Activated CD8-positive, alpha-beta memory T cell treated with anti-CD3 and anti-CD28 coated beads for 4 hours (primary cell): ENCODE results near the gene MMP10.

Experiments
- DNase-seq, 2 donors: peaks; one replicate each; pipeline ENCODE4 v3.0.0-alpha.2; 2020; ENCODE audit warnings: low read depth in 2 of 2

MMP10 gene

DNA sequence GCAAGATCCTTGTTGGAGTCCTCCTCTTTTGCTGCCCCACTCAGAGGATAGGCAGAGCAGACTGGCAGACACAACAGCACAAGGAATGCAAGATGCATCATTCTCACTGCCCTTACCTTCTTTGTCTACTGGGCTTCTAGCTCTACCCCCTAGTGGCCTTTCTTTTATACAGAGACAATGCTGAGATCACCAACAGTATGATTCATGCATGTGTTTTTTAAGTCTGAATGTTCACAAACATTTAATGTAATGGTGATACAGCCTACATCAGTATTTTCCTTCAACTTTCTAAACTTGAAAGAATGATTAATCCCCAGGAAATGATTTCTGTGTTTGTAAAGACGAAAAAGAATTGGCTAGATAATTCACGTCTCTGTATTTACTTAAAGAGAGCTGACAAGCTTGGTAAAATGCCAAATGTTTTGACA, at the start of gene MMP10:
MMP10 (minus strand) TSS at position 138 of the 428 bp plus-strand sequence; CDS start at position 101, 37 bp downstream.
- DNase-seq = no peak

DNA sequence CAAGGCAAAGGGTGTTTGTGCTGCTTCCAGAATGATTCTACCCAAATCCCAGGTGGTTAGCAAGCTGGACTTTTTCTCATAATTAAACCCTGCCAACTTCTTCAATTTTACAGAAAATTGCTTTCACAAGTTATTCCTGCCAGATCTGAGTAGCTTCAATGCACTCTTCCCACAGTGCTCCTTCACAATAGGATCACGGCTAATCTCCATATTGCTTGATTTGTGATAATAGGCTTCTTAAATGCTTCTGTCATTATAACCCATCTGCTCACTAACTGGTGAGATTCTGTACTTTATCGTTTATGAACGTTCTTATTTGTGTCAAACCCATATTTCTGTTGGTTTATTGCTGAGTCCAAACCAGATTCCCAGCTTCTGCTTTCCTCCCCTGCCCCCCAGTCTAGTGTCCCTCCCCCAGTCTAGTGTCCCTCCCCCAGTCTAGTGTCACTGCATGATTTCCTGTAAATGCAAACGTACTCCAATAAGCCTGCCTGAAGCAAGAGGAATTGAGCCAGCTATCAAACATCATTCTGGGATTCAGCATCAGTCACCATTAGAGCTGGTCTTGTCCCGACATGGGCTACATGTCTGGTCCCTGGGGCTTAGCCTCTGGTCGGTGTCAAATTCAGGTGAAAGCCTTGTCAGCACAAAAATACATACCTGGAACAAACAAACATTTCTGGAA, 49.0 kb upstream of the MMP10 start:
- no peak for DNase-seq

DNA sequence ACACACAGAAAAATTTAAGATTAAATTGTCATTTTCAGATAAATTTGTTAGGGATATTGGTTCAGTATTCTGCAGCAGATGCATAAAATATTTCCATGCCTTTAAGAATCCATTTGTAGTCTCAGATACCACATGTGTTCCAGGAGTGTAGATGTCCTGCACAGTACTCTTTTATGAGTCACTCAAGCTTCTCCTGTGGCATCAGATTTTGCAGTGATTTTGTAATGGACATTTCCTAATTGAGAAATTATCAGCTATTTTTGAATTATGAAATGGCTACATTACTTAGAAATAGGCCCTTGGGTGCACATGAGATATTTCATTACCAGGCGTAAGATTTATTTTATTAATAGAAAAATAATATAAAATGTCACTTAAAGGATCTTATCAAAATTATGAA, 44.1 kb upstream of the MMP10 start:
- no peak for DNase-seq

DNA sequence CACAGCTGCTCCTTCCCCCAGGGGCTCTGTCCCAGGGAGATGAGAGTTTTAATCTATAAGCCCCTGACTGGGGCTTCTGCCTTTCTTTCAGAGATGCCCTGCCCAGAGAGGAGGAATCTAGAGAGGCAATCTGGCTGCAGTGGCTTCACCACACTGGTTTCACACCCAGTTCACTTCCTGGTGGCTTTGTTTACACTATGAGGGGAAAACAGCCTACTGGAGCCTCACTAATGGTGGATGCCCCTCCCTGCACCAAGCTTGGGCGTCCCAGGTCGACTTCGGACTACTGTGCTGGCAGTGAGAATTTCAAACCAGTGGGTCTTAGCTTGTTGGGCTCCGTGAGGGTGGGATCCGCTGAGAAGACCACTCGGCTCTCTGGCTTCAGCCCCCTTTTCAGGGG, 39.1 kb upstream of the MMP10 start:
- DNase-seq = no peak

DNA sequence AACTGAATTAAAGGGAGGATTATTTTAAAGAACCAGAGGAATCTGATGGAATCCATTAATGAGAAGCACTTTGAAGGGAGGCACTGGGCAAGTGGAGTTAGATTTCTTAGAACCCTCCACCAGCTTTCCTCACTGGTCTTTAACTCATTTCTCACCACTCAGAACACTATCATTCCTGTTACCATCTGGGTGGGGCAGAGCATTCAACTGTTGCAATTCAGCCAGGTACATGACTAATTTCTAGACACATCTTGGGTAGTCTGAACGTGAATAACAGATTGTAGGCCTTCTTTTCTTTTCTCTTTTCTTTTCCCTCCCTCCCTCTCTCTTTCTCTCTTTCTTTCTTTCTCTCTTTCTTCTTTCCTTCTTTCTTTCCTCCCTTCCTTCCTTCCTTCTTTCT, 33.1 kb upstream of the MMP10 start:
- DNase-seq = no peak

DNA sequence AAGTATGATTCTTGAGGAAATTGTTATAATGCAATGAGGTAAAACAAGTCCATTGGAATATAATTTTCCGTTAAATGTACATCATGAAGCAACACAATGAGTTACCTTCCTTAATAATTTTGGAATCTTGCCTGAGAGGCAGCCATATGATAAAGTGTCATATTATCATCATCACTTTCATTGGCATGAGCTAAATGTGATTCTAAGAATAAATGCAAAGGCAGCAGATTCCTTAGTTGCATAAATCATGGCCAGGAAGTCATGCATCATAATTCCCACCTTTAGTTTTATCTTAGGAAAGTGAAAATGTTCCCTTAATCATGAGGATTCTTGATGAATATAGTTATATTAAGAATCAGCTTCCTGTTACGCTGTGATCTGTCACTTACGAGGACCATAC, 31.8 kb upstream of the MMP10 start:
- DNase-seq = no peak

DNA sequence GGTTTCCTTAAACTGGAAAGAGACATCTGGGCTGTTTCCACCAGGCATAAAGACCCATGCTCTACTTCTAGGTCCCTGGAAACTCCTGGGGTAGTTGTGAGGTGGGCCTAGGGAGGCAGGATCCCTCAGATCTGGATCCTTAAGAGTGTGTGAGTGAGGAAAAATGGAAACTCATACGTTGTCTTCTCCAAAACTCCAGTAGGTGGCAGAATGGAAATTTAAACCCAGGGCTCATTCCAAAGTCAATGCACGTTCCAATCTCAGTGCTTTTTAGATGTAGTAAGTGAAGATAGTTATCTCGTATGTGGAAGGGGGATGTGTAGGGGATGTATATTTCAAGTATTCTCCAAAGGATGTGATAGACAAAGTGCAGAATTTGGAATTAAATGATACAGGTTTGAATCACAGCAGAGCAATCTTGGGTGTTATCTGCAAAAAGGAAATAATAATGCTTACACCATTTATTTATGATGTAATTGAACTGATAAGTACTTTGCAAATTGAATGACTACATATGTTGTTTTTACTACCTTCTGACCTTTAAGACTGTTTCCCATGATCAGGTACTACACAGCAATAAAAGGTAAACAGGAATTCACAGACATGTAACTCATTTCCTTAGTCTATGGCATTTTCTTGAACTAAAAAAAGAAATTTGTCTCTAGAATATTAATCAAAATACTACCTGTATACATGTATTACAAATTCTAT, 30.7 kb upstream of the MMP10 start:
- no peak for DNase-seq

DNA sequence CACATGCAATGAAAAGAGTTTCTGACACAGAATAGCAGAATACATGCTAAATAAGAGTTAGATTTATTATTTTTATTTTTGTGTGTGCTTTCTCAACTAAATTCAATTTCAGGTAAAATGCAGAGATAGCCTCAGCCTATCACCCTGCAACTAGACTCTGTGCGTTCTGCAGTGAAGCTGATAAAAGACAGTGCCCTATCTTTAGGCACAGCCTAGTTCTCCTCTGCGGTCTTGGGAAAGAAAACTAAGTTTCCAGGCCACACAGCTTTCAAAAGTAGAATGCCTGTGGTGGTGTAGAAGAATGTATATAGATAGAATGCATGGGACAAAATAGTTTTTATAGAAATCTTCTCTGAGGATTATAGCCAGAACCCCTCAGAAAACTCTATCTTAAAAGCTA, 29.5 kb upstream of the MMP10 start:
- no peak for DNase-seq

DNA sequence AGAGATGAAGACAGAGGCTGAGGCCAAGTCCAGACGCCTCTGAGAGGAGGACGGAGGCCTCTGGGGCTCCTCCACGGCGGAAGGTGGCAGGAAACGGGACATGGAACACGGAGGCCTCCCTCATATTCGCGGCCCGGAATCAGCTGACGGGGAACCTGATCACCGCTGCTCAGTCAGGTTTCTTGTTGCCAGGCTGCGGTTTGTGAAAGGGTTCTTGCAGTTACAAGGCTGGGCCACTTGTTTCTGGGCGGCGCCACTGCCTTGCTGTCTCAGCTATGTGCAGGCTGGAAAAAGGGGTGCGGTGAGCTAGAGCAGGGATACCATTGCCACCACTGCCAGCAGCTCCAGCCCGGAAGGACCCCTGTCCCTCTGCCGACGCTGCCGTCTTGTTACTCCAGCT, 27.5 kb upstream of the MMP10 start:
- no peak for DNase-seq

DNA sequence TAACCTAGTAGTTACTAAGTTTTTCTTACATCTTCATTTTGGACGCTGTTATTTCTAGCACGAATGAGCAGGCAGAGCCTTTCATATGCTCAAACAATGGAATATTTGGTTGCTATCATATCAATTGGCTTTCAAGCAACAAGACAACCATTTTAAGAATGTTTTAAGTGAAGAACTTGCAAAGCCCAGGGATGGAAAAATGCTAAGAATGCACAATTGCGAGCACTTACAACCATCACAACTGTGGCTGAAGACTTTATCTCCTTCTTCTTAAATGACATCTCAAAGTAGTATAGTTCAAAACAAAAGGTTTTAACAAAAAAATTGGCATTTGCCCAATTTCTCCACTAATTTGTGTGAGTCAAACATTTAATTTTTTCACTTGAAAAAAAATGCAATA, 25.9 kb upstream of the MMP10 start:
- no peak for DNase-seq

DNA sequence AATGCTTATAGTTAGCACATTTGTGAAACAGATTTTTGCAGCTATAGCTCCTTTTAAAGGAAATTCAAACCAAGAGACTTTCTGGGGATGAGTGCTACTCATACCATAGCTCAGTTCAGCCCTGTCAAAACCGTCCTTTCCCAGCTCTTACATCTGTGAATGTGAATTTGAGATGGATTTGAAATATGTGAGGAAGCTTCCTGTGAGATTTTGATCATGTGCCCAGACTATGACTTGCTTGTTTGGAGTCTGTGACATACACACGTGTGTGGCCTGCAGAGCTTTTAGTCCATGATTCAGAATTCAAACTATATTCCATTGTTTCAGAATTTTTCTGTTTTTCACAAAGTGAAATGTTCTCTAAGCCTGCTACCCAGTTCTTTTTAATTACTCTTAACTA, 21.9 kb upstream of the MMP10 start:
- DNase-seq = no peak

DNA sequence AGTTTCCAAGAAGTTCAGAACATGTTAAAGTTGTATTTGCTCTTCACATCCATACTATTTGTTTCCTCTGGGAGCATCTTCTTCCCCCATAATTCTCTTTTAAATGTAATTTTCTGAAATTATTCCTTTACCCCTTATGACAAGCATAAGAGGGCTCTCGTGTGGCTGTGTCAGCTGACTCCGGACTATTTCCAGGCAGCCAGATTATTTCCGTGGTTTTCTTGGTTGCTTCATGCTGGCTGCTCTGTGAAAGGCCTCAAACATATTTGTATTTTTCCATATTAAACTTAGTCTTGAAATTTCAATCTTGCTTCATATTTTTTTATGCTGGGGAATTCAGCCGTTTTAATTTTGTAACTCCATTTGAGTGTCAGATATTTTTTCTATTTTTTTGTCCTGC, 20.3 kb upstream of the MMP10 start:
- DNase-seq = no peak

DNA sequence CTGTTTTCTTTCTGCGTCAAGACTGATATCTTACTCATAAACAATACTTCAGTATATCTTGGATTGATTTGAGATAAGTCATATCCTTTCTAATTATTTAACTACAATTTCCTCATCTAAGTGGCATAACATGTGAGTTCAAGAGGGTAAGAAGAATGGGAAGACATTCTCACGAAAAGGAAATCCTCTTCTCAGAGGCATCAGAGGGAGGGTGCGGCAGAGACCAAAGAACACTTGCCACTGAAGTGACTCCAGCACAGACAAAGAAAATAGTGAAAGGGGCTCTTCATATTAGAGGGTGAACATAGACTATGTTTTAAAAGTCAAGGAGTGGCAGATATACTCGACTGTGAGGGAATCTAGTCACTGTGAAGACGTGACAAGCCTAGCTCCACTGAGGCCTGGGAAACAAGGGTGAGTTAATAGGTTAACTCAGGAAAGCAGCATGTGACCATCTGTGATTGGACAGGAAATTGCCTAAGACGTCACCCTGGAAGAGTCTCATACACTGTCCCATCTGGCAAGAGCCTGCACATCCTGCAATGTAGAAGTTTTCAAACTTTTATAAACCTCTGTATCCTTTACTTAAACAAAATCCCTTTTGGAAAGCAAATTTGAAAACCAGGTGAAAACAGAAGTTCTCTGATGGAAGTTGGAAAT, 19.4 kb upstream of the MMP10 start:
- no peak for DNase-seq

DNA sequence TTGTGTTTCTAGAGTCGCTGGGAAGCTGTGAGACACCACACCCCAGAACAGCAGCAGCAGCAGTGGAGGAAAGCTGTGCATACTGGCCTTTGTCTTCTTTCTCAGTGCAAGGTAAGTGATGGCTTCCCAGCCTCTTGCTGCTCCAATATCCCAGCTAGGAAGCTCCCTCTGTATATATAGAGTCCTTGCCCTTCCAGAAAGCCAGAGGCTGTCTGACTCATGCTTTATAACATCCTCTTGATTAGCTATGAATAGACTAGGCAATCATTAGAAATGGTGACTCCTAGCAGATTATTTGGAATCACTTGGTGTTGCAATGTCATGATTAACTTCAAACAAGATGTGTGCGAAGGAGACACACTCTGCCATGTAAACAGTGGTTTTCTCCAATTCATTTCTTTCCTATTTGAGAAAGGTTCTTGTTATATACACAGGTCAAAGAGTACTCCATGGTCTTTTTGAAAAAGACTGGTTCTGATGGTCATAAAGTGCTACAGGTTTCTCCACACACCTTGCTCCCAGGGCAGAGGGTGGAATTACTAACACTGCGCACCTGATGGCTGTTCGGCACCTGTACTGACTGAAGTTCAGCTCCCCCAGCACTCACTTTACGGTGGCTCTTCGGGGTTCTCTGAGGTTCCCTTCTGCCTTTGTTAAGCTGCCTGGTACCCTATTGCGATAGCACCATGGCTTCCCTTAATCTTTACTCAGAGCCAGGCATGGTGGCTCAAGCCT, 17.8 kb upstream of the MMP10 start, which contains the start of gene MMP1:
MMP1 (minus strand) TSS at position 149 of the 735 bp plus-strand sequence; CDS start at position 81, 68 bp downstream.
- DNase-seq = no peak

DNA sequence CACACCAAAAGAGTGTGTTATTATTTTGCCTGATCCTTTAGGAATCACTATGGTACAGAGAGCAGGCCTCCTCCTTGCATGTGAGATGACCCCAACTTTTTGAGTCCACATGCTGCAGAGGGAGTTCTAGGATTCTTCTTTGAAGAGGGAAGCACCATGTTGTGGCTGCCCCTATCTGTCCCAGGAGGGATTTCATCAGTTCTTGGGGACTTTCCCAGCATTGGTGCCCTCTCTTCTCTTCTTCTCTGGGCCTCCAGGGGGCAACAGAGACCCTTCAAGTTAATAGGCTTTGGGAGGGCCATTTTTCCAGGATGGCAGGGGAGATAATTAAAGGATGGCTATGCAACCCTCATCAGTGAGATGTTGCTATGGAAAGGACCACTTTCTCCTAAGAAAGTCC, 14.0 kb upstream of the MMP10 start:
- DNase-seq = no peak

DNA sequence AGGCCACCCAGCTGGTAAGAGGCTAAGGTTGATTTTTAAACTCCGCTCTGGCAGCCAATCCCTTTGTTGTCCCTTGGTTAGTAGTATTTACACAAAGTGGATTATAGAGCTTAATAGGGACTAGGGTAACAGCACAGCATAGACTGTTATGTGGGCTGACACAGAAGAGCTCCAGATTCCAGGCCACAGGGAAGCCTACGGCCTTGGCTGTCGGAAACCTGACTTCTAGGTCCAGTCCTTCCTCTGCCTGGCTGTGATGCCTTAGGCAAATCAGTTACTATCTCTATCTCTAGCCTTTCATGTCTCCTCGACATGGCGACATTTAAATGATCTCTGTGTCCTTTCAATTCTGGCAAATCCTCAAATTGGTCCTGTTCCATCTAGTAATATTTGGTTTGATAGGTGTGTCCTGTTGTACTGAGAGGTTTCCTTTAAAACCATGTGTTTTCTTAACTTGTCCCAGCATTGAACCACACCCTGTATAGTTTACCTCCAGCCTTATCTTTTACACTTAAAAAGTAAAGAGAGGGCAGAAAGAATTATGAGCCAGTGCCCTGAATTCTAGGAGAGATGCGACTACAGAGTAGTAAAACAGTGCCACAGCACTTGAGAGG, 13.4 kb upstream of the MMP10 start:
- DNase-seq = no peak

DNA sequence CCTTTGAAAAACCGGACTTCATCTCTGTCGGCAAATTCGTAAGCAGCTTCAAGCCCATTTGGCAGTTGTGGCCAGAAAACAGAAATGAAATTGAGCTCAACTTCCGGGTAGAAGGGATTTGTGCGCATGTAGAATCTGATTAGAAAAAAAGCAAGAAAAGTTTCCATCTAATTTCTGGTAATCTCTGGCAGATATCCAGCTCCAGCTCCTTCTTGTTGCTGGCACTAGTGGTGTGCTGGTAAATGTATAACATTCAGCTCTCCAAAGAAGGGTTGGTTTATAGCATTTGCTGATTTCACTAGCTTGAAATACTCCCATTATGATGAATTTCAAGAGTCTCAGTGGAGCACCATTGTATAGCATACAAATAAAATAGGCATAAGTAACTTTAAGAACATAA, 12.2 kb upstream of the MMP10 start:
- DNase-seq = no peak

DNA sequence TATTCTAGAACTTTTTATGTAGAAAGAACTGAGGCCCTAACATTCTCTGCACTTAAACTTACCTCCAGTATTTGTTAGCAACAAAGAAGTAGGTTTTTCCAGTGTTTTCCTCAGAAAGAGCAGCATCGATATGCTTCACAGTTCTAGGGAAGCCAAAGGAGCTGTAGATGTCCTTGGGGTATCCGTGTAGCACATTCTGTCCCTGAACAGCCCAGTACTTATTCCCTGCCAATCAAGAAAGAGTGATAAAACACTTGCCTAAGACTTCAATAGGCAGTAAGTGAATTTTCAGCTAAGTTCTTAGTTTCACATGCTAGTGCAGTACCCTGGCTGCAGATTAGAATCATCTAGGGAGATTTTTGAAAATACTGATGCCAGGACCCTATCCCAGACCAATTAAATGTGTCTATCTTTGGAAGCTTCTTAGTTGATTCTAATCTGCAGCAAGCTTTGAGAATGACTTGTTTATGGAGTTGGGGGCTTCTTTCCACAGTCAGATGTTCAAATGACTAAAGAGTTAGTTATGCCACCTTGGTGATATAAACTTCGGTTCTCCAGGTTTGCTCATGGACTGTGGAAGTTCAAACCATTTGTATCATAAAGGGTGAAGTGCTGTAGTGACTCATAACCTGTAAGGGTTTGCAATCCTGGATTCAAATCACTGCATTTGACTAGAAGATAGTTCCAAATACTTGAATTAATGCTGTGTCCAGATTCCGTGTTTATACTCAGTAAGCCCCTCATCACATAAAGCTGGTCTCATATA, 11.0 kb upstream of the MMP10 start:
- DNase-seq = no peak

DNA sequence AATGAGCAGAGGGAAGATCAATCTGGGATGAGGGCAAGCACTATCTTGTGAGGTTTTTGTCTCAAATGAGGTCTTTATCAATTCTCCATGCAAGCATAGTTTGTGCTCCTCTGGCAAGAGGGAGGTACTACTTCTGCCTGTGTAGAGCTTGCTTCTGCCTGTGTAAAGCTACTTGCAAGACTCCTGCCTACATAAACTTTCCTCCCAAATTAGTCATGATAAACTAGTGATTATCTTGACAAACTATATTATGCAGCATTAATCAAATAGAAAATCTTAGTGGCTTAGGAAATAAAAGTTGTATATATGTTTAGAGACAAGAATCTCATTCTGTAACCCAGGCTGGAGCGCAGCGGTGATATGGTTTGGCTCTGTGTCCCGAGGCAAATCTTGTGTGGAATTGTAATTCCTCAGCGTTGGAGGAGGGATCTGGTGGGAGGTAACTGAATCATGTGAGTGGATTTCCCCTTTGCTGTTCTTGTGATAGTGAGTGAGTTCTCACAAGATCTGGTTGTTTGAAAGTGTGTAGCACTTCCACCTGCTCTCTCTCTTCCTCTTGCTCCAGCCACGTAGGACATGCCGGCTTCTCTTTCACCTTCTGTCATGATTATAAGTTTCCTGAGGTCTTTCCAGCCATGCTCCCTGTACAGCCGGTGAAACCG, 8.0 kb upstream of the MMP10 start:
- no peak for DNase-seq

DNA sequence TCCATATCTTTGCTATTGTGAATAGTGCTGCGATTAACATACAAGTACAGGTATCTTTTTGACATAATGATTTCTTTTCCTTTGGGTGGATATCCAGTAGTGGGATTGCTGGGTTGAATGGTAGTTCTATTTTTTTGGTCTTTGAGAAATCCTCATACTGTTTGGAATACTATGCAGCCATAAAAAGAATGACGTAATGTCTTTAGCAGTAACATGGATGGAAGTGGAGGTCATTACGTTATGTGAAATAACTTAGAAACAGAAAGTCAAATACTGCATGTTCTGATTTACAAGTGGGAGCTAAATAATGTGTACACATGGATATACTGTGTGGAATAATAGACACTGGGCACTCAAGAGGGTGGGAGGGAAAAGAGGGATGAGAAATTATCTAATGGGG, 4.0 kb upstream of the MMP10 start:
- no peak for DNase-seq

DNA sequence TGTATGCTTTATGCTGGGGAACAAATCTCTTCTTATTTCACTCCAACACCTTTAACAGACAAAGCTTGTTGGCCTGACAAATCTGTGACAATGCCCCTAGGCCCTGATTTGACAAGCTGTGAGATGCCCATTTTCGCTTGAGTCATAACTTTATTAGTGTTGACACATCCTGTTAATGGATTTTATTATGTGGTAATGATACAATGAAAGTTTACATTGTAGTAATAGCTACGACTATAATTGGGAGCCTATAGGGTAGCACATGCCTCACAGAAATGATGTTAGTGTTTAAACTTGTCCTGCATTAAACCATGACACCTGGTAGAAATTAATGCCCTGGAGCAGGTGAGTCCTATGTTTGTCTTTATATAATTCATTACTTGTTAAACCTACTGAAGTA, 3.3 kb upstream of the MMP10 start:
- no peak for DNase-seq
